Rectal smooth muscle tissue (tissue), 1 donor: ENCODE measurements around the gene AFF1.
"Not testable (repeated sequence)": the region's sequence is repeated elsewhere in the genome, so short reads cannot be mapped to it uniquely, and the experiment has no call there.

Source experiments
- H3K27ac ChIP-seq: one replicate; pipeline ENCODE4 v1.7.0; 2013; ENCODE audit warnings: low read depth, low read length, inconsistent platforms
- H3K27me3 ChIP-seq: one replicate; pipeline ENCODE4 v1.7.0; 2013; ENCODE audit warnings: low read length; ENCODE audit not compliant: control insufficient read depth, insufficient read depth
- H3K36me3 ChIP-seq: one replicate; pipeline ENCODE4 v1.7.0; 2013; ENCODE audit warnings: low read length; ENCODE audit not compliant: control insufficient read depth, insufficient read depth
- H3K4me1 ChIP-seq: one replicate; pipeline ENCODE4 v1.7.0; 2013; ENCODE audit warnings: low read length; ENCODE audit not compliant: control insufficient read depth, insufficient read depth
- H3K4me3 ChIP-seq: one replicate; pipeline ENCODE4 v1.7.0; 2013; ENCODE audit warnings: low read length
- H3K9ac ChIP-seq: one replicate; pipeline ENCODE4 v1.7.0; 2013; ENCODE audit warnings: low read length

AFF1 gene

DNA sequence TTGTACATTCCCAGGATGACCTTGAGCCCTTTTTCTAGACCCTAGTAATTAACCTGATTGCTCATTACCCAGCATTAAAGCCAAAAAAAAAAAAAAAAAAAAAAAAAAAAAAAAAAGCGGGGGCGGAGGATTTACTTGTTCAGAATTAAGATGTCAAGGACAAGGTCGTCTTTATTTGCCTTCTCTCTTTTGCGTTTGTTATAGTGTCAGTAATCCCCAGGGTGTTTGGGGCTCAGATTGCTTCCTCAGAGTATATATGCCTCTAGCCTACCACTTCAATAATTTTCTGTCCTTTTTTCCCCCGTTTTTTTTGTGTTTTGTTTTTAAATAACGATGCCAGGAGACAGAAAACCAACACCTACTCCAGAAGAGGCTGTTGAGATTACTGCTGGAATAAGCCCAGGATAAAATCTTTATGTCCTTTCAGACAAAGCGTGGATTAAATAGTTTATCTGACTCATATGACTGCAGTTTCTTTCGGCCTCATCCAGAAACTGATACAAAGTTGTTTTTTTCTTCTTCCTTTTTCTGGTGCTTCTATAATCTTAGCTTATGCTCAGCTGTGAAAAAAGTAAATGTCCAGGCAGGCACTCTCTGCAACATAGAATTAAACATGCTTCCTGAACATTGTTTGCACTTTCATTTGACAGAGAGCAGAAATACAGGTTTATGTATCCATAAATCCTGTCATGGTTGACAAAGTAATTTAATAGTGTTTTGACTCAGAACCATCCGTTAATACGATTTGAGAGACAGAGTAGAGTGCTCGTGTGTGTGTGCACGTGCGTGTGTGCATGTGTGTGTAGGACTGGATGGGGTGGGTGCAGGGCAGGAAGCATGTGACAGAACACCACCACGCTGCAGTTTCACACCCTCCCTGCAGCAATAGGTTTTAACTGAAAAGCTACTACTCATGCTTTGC lies 138.6 kb downstream of the AFF1 start:
- peak overlapping the region; percentile 69 for H3K27ac ChIP-seq
- no peaks in the 10 kb centered on the region for H3K36me3 ChIP-seq
- no peak overlapping the region for H3K9ac ChIP-seq
- no peaks in the 10 kb centered on the region for H3K27me3 ChIP-seq
- peak overlapping the region; percentile 37 for H3K4me3 ChIP-seq
- H3K4me1 ChIP-seq: peaks cover 53% of the 10 kb centered on the region

DNA sequence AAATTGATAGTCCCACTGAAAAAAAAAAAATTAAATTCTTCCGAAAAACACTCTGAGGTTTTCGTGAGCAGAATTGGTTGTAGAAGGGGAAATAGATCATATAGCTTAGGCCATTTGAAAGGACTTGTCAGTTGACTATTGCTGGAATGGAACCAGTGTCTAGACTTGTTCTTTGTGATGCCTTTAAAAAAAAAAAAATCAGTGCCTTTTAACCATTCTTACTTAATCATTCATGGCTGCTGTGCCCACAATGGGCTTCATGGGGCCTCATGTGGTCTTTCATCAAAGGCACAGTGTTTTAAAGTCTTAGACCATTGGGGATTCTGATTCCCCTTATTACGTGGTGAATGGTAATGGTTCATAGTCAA lies 139.3 kb downstream of the AFF1 start:
- Histone ChIP-seq H3K4me3 (no peak overlapping the region), H3K36me3 (no peaks in the 10 kb centered on the region), H3K9ac (no peak overlapping the region), H3K4me1 (peaks cover 53% of the 10 kb centered on the region), H3K27me3 (no peaks in the 10 kb centered on the region), H3K27ac (peak overlapping the region; percentile 69)

DNA sequence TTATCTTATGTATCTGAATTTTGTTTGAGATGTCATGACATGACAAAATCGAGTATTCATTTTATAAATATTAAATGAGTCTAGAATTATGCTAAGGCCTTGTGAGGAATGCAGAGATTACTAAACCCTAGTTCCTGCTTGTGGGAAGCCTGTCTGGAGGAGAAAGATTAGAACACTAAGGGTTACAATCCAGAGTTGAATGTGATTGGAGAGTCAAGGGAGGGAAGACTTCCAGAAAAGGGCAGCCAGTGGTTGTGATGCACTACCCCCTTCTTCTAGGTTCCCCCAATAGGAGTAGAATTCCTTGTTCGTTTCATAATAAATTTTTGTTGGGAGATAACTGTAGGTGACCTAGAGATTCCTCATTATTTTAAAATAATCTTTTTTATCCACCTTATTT lies 141.1 kb downstream of the AFF1 start:
- Histone ChIP-seq H3K27me3 (no peaks in the 10 kb centered on the region), H3K27ac (peak overlapping the region; percentile 10), H3K36me3 (no peaks in the 10 kb centered on the region), H3K4me3 (no peak overlapping the region), H3K4me1 (peaks cover 60% of the 10 kb centered on the region), H3K9ac (no peak overlapping the region)

DNA sequence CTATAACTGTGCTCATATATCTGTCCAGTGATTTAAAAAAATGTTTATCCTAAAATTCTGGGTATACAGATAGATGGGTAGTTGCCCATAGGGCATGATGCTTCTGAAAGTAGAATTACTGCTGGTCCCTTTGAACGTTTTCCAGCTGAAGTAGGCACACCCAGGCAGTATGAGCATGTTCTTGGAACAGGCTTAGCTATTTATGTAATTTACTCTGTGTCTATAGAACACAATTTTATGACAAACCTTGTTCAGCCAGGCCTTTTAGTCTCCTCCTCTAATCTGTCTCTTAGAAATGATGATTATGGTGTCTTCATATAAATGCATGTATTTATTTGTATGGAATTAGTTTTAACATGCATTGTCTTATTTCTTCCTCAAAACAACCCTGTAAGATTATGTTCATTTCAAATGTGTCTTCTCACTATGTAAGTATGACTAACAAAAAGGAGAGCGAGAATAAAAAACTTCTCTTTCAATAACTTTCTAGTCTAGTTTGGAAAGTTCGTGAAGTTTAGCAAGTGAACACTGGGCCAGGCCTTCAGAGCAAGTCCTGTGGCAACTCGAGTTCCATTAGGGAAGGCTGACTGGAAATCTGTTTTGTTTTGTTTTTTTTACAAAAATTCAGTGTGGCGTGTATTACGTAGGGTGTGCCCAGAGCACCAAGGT lies 142.0 kb downstream of the AFF1 start:
- peaks cover 66% of the 10 kb centered on the region for H3K4me1 ChIP-seq
- H3K27me3 ChIP-seq: no peaks in the 10 kb centered on the region
- no peak overlapping the region for H3K4me3 ChIP-seq
- H3K9ac ChIP-seq: no peak overlapping the region
- H3K36me3 ChIP-seq: no peaks in the 10 kb centered on the region
- peak overlapping the region; percentile 73 for H3K27ac ChIP-seq

DNA sequence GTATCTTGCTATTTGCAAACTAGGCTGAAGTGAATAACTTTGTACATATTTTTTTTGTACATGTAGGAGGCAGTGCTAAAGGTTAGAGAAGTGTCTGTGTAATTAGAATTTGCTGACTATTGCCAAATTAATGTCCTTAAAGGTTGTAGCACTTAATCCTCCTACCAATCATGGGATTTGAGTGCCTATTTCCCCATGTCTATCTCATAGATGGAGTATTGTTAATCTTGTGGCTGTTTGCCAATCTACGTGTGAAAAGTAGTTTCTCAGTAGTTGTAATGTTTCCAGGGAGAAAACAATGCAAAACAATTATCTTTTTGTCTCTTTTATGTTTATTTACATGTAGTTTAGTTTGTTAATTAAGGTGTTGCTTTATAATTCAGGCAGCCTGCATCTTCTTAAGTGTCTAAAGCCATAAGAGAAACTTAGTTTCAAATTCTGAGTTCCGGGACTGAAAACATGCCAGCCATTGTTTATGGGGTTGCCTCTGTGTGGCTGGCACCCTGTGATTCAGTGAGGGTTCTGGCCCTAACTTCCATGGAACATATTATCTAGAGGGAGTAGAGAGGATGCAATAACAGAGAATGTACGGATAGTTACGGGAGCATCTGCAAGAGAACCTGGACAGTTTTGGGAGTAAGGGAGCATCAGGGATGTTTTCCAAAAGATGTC lies 143.2 kb downstream of the AFF1 start:
- H3K27me3 ChIP-seq: no peaks in the 10 kb centered on the region
- no peak overlapping the region for H3K9ac ChIP-seq
- no peak overlapping the region for H3K4me3 ChIP-seq
- H3K27ac ChIP-seq: peak overlapping the region; percentile 73
- no peaks in the 10 kb centered on the region for H3K36me3 ChIP-seq
- peaks cover 68% of the 10 kb centered on the region for H3K4me1 ChIP-seq

DNA sequence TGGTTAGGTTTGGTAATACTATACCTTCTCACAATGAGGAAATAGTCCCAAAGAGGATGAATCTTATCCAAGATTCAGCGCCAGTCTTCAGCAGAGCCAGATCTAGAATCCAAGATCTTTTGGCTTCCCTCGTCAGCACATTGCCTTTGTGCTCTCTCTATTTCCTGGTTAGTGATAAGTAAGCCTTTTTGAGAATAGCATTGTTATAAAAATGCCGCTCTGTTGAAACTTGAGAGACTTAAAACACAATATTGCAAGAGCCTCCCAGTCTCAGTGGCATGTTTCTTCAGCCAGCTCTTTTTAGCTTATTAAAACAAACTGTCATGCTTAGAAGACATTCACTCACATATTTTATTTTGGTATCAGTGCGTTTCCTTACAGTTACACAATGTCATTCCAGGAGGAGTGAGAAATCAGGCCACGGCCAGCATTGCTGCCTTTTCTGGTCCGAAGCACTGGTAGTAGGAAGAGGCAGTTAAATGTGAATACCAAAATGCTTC lies 144.2 kb downstream of the AFF1 start:
- Histone ChIP-seq H3K4me1 (peaks cover 65% of the 10 kb centered on the region), H3K27ac (peak overlapping the region; percentile 73), H3K36me3 (no peaks in the 10 kb centered on the region), H3K9ac (no peak overlapping the region), H3K4me3 (no peak overlapping the region), H3K27me3 (no peaks in the 10 kb centered on the region)

DNA sequence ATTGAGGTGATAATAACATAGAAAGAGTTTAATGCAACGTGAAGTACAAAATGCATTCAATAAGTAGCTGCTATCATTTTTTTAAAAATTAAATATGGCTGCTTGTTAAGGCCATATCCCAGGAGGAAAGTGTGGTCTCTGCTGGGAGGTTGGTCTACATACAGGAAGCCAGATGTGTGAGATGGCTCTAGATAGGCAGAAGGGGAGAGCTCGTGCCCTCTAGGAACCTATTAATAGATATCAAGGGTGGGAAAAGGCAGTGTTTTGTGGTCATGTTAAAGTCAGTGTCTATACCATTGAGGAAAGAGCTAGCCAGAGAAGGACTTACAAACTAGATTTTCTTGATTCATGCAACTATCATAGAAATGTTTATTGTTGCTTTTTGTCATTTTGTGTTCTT lies 145.2 kb downstream of the AFF1 start:
- Histone ChIP-seq H3K27me3 (no peaks in the 10 kb centered on the region), H3K4me3 (no peak overlapping the region), H3K9ac (no peak overlapping the region), H3K4me1 (peaks cover 65% of the 10 kb centered on the region), H3K27ac (peak overlapping the region; percentile 73), H3K36me3 (no peaks in the 10 kb centered on the region)

DNA sequence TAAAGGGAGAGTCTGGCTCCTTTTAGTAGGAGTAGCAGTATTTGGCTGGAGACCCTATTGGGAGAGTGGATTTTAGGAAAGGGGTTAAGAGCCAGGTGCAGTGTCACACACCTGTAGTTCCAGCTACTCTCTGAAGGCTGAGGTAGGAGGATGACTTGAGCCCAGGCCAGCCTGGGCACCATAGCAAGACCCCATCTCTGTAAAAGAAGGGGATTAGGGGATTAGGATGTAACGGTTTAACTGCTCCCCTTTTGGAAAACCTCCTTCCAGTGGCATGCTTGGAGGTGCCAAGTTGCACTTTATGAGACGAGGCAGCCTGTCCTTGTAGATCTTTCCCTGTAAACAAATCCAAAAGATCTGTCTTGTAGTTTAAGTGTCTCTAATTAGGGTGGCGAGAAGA lies 145.7 kb downstream of the AFF1 start:
- Histone ChIP-seq H3K4me3 (no peak overlapping the region), H3K9ac (no peak overlapping the region), H3K27me3 (no peaks in the 10 kb centered on the region), H3K27ac (peak overlapping the region; percentile 73), H3K36me3 (no peaks in the 10 kb centered on the region), H3K4me1 (peaks cover 64% of the 10 kb centered on the region)

DNA sequence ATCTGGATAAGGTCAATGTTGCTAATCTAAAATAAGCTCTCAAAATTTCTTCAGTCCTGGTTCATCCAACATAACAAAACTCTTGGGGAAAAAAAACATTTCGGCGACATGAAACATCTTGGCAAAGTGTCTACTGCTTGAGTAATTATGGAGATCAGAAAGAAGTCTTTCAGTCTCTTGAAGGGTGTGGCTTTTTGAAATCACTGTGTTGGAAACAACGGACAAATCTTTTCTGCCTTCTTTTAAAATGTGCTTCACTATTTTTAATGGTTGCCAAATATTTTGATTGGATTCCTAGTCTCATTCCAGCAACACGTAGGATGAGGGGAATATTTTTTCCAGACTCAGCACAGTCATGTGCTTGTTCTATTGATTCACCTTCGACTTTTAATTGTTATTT lies 147.0 kb downstream of the AFF1 start:
- Histone ChIP-seq H3K4me1 (peaks cover 58% of the 10 kb centered on the region), H3K4me3 (no peak overlapping the region), H3K27ac (peak overlapping the region; percentile 27), H3K9ac (no peak overlapping the region), H3K27me3 (no peaks in the 10 kb centered on the region), H3K36me3 (peaks cover 2% of the 10 kb centered on the region)

DNA sequence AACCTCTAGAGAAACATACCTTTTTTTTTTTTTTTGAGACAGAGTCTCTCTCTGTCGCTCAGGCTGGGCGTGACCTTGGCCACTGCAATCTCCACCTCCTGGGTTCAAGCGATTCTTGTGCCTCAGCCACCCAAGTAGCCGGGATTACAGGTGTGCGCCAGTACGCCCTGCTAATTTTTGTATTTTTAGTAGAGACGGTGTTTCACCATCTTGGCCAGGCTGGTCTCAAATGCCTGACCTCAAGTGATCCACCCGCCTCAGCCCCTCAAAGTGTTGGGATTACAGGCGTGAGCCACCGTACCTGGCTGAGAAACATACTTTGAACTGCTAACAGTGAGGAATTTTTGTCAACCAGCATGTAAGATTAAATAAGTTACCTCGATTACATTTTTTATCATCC lies 150.9 kb downstream of the AFF1 start:
- H3K4me3 ChIP-seq, H3K27me3 ChIP-seq, H3K9ac ChIP-seq, H3K36me3 ChIP-seq, H3K27ac ChIP-seq: not testable (repeated sequence)
- H3K4me1 ChIP-seq: peaks cover 37% of the 10 kb centered on the region

DNA sequence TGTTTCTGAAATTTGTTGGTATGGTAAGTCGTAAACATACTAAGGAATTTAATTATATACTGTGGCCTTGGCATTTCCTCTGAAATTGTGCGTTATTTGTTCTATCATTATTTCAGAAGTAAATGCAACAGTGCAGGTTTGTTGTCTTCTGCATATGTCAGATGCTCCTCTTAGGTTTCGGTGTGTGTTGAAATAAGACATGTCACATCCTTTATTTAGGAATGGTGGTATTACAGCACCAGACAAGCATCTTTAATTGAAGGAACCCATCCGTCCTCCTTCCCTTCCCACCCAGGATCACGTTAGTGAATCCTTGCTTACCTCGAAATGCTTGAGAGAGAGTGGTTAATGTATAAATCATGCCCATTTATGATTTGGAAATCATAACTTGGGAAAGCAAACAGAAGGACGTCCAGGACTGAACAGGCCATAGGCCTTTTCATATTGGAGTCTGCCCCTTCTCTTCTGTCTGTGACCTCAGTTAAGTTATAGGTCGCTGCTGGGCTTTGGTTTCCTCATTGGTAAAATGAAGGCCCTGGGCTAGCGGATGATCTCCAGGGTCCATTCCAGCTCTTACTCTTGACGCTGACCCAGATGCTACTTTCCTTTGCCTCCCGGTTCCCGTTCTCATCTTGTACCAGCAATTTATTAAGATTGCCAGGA lies 151.5 kb downstream of the AFF1 start:
- Histone ChIP-seq H3K36me3 (peaks cover 2% of the 10 kb centered on the region), H3K27ac (peak overlapping the region; percentile 41), H3K4me1 (peaks cover 35% of the 10 kb centered on the region), H3K27me3 (no peaks in the 10 kb centered on the region), H3K4me3 (no peak overlapping the region), H3K9ac (no peak overlapping the region)

DNA sequence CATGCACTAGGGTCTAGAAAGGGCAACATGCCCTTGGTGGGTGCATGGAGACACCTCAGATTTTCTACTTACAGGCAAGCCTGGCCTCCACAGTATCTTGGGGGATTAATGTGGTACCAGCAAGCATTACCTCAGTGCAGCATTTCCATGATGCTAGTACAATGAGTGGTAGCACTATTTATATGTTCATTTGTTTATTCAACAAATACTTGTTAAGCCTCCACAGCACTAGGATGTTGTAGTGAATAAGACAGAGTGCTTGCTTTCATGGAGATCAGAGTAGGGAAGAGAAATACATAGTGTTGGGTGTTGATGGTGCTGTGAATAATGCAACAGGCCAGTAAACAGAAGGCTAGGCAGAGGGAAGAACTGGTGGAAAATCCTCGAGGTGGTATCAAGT lies 152.2 kb downstream of the AFF1 start:
- Histone ChIP-seq H3K27me3 (no peaks in the 10 kb centered on the region), H3K27ac (peak overlapping the region; percentile 41), H3K36me3 (peaks cover 2% of the 10 kb centered on the region), H3K4me3 (peak overlapping the region; percentile 30), H3K4me1 (peaks cover 29% of the 10 kb centered on the region), H3K9ac (no peak overlapping the region)
